GM12874 (cell line): ENCODE measurements around the gene CXXC5.

ENCODE experiments used
- TF ChIP-seq, protein P1 (sequence below): IDR thresholded peaks from 2 replicates; pipeline ENCODE4 v1.5.1; 2011; ENCODE audit warnings: low read depth, mild to moderate bottlenecking, control low read depth, low read length, moderate library complexity; ENCODE audit not compliant: insufficient read depth

CXXC5 gene

DNA sequence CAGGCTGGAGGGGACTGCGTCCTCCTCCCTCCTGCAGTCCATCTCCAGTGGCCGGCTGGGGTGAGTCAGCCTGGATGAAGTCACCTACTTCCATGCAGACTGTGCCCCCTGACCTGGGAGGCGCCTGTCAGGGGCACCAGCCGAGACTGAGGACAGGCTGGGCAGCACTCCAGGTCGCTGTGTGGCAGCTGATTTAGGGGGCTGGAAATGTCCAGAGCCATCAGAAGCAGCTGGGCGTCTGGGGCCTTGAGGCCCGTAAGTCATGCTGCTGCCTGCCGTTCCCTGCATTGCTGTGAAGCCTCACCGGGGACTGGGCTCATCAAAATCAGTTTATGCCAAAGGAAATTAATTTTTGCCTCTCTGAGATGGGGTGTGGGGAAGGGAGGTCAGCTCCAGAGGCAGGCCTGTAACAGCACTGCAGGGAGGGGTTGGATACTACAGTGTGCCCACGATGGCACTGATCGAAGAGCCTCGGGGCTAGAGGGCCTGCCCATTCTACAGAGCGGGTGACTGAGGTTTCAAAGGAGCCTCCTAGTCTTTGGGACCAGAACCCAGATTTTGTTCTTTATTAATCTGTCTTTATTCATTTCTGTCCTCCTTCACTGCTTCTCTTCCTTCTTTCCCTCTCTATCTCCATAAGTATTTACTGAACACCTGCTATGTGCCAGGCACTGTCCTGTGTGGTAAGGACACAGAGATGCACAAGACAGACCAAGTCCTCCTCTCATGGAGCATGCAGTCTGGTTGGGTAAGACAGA lies 77.1 kb downstream of the CXXC5 start:
- TF ChIP-seq, protein P1, sequence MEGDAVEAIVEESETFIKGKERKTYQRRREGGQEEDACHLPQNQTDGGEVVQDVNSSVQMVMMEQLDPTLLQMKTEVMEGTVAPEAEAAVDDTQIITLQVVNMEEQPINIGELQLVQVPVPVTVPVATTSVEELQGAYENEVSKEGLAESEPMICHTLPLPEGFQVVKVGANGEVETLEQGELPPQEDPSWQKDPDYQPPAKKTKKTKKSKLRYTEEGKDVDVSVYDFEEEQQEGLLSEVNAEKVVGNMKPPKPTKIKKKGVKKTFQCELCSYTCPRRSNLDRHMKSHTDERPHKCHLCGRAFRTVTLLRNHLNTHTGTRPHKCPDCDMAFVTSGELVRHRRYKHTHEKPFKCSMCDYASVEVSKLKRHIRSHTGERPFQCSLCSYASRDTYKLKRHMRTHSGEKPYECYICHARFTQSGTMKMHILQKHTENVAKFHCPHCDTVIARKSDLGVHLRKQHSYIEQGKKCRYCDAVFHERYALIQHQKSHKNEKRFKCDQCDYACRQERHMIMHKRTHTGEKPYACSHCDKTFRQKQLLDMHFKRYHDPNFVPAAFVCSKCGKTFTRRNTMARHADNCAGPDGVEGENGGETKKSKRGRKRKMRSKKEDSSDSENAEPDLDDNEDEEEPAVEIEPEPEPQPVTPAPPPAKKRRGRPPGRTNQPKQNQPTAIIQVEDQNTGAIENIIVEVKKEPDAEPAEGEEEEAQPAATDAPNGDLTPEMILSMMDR = no peak

DNA sequence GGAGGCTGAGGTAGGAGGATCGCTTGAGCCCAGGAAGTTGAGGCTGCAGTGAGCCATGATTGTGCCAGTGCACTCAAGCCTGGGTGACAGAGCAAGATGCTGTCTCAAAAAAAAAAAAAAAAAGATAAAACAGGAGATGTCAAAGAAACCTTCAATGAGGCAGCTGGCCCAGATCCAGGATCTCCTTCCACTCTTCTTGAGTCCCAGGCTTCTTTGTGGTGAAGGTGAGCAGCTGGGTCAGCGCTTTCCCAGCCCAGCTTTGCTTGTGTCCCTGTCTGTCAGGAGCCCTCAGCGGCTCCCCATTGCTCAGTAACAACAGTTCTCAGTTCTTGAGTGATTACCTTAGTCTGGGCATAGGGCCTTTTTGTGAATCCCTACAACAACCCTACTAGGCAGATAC lies 78.1 kb downstream of the CXXC5 start:
- TF ChIP-seq, protein P1 = no peak

DNA sequence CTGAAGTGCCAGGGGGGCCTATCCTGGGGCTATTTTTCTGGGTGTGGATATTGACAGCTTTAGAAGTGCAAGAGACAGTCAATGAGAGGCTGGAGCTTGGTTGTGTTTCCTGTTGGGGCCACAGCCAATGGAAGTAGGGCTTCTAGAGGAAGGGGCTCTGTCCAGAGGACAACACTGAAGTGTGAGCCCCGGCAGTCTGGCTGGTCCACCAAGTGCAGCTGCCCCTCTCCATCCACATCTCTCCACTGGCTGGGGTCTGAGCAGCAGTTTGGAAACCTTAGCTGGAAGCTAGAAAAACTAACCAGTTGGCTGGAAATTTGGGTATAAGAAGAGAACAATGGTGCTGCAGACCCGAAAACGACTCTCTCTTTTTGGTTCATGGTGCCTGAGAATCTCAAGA lies 83.1 kb downstream of the CXXC5 start:
- TF ChIP-seq, protein P1 = no peak

DNA sequence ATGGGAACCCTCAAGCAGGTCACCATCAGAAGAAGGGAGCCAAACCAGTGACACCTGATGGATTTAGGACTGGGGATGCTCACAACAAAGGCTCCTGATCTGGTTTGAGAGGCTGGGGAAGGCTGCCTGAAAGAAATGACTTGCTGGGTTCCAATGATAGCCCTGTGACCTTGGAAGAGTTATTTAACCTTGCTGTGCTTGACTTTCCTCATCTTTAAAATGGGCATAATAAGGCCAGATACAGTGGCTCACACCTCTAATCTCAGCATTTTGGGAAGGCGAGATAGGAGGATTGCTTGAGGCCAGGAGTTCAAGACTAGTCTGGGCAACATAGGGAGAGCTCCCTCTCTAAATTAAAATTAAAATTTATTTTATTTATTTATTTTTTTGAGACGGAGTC lies 83.9 kb downstream of the CXXC5 start:
- TF ChIP-seq, protein P1 = no peak

DNA sequence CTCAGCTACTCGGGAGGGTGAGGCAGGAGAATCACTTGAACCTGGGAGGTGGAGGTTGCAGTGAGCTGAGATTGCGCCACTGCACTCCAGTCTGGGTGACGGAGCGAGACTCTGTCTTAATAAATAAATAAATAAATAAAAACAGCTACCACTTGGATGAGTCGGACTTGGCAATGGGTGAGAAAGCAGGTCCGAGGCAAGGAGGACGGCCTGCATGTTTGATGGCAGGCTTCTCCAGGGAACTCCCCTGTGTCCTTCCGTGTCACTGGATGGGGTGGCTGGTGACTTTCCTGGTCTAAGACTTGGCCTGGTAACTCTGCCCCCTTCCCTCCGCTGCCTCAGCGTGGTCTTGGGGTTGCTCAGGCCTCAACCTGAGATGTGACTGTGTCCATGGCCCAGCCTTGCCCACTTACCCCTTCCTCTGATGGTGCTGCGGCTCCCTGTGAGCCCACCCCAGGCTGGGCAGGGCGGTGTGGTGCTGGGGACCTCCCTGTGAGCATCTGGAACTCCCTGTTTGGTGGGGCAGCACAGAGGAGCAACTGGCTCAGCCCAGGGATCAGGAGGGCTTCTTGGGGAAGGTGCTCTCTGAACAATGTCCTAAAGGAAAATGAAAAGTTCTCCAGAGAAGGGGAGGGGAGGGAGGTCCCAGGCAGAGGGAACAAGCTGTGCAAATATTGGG lies 85.0 kb downstream of the CXXC5 start:
- TF ChIP-seq, protein P1 = no peak
